ENCODE results near the gene SLC5A9. TPM values are rescaled to one million over a fixed set of nuclear protein-coding genes. Genes with fewer than 3 reads are reported as not detected.
"Not testable (repeated sequence)": the region's sequence is repeated elsewhere in the genome, so short reads cannot be mapped to it uniquely, and the experiment has no call there.

The SLC5A9 gene
- total and polyA plus RNA-seq, 2 donors (not counting 1 experiment from before 2014, with no cell fraction given), result 0.07 TPM; not detected in 1

DNA sequence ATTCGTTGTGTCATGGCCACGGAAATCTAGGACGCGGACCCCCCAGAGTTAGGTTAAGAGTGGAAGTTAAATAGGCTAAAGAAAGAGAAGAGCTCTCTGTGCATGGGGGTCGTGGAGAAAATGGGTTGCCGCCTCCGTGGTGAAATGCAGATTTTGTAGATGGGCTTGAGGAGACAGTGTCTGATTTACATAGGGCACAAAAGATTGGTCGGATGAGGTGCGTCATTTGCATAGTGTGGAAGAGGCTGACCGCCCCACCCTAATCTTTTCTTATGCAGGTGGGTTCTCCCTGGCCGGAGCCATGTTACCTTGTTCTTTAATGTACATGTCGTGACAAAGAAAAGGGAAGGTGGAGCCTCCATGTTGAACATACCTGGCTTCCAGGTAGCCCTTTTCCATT, 14.3 kb upstream of the SLC5A9 start:
- ChIA-PET CTCF (no interaction called here), POLR2A (no interaction called here)
- 94% methylated on average over 10 of the region's 12 CpGs for WGBS (ENCODE audit: insufficient coverage)
- TF ChIP-seq, protein P1, sequence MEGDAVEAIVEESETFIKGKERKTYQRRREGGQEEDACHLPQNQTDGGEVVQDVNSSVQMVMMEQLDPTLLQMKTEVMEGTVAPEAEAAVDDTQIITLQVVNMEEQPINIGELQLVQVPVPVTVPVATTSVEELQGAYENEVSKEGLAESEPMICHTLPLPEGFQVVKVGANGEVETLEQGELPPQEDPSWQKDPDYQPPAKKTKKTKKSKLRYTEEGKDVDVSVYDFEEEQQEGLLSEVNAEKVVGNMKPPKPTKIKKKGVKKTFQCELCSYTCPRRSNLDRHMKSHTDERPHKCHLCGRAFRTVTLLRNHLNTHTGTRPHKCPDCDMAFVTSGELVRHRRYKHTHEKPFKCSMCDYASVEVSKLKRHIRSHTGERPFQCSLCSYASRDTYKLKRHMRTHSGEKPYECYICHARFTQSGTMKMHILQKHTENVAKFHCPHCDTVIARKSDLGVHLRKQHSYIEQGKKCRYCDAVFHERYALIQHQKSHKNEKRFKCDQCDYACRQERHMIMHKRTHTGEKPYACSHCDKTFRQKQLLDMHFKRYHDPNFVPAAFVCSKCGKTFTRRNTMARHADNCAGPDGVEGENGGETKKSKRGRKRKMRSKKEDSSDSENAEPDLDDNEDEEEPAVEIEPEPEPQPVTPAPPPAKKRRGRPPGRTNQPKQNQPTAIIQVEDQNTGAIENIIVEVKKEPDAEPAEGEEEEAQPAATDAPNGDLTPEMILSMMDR (IDR thresholded peaks at IDR 0.05), result no peak
- no peak for TF ChIP-seq EZH2 (IDR thresholded peaks at IDR 0.05; ENCODE audit: borderline replicate concordance, insufficient read depth, low read depth, low read length, poor library complexity, severe bottlenecking)
- no peak for DNase-seq
- no peak overlapping the region for H3K4me2 ChIP-seq (replicated peaks; ENCODE audit: low read depth, low read length, poor library complexity, severe bottlenecking)
- no peaks in the 10 kb centered on the region for H3K79me2 ChIP-seq (ENCODE audit: control insufficient read depth, insufficient read depth, low read length)
- H3K27ac ChIP-seq (ENCODE audit: low read length in 2 of 2), result no peak overlapping the region
- no peaks in the 10 kb centered on the region for H3K4me1 Mint-ChIP-seq
- no peaks in the 10 kb centered on the region for H3K27me3 ChIP-seq (replicated peaks in 1 of 4; ENCODE audit: control extremely low read depth in 1 of 4, control insufficient read depth in 3 of 4, insufficient read depth in 4 of 4, low read length in 3 of 4)
- H3K4me3 ChIP-seq (ENCODE audit: control extremely low read depth in 1 of 5, extremely low read depth in 1 of 5, insufficient read depth in 1 of 5, low read depth in 2 of 5, low read length in 4 of 5), result no peak overlapping the region
- H4K20me1 ChIP-seq (ENCODE audit: control insufficient read depth, insufficient read depth, low read length, poor library complexity, severe bottlenecking), result no peaks in the 10 kb centered on the region
- no peaks in the 10 kb centered on the region for H3K9me3 Mint-ChIP-seq (ENCODE audit: insufficient read depth)
- no peak for ATAC-seq (ENCODE audit: low read depth)
- no peak overlapping the region for H3K9ac ChIP-seq (ENCODE audit: low read length)
- H3K4me3 Mint-ChIP-seq, result no peak overlapping the region
- H2AFZ ChIP-seq (ENCODE audit: insufficient read depth, low read depth, low read length, poor library complexity, severe bottlenecking), result no peak overlapping the region
- peaks cover 12% of the 10 kb centered on the region for H3K27me3 Mint-ChIP-seq
- no peaks in the 10 kb centered on the region for H3K36me3 ChIP-seq (replicated peaks in 1 of 2; ENCODE audit: control extremely low read depth in 1 of 2, control insufficient read depth in 1 of 2, extremely low read depth in 1 of 2, insufficient read depth in 2 of 2, low read length in 1 of 2)
- H3K4me1 ChIP-seq (ENCODE audit: control insufficient read depth in 2 of 2, insufficient read depth in 2 of 2, low read length in 2 of 2), result no peaks in the 10 kb centered on the region
- intact Hi-C loops (cut with micrococcal nuclease), result no loop called here
- no peaks in the 10 kb centered on the region for H3K9me3 ChIP-seq (ENCODE audit: control extremely low read depth in 1 of 3, control insufficient read depth in 2 of 3, insufficient read depth in 1 of 3, low read length in 2 of 3)
- H3K27ac Mint-ChIP-seq, result no peak overlapping the region

DNA sequence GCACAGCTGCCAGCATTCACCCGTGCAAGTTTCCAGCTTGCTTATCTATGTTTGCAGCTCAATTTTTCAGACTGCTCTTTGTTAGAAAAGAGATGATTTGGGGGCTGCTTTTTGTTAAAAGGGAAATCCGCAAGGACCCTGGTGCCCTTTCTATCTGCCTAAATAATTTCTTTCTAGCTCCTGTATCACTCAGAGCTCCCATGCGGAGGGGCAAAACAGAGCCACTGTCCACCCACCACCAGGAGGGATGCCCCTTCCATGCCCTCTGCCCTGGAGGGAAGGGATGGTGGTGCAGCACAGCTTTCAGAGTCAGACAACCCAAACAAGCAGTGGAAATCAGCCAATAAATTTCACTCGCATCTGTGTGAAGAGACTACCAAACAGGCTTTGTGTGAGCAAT, 13.9 kb upstream of the SLC5A9 start:
- Mint-ChIP-seq H3K27ac (no peak overlapping the region), H3K4me3 (no peak overlapping the region), H3K4me1 (no peaks in the 10 kb centered on the region), H3K27me3 (peaks cover 13% of the 10 kb centered on the region), H3K9me3 (ENCODE audit: insufficient read depth) (no peaks in the 10 kb centered on the region)
- H3K4me3 ChIP-seq (ENCODE audit: control extremely low read depth in 1 of 5, extremely low read depth in 1 of 5, insufficient read depth in 1 of 5, low read depth in 2 of 5, low read length in 4 of 5), result no peak overlapping the region
- H3K79me2 ChIP-seq (ENCODE audit: control insufficient read depth, insufficient read depth, low read length), result no peaks in the 10 kb centered on the region
- H3K4me2 ChIP-seq (replicated peaks; ENCODE audit: low read depth, low read length, poor library complexity, severe bottlenecking), result no peak overlapping the region
- WGBS (ENCODE audit: insufficient coverage), result no CpG with 5 or more reads among the region's 4 CpGs
- ChIA-PET POLR2A (no interaction called here), CTCF (no interaction called here)
- no peak for DNase-seq
- no peak overlapping the region for H2AFZ ChIP-seq (ENCODE audit: insufficient read depth, low read depth, low read length, poor library complexity, severe bottlenecking)
- TF ChIP-seq EZH2 (IDR thresholded peaks at IDR 0.05; ENCODE audit: borderline replicate concordance, insufficient read depth, low read depth, low read length, poor library complexity, severe bottlenecking), result no peak
- TF ChIP-seq, protein P1 (IDR thresholded peaks at IDR 0.05), result no peak
- H3K36me3 ChIP-seq (replicated peaks in 1 of 2; ENCODE audit: control extremely low read depth in 1 of 2, control insufficient read depth in 1 of 2, extremely low read depth in 1 of 2, insufficient read depth in 2 of 2, low read length in 1 of 2), result no peaks in the 10 kb centered on the region
- no peaks in the 10 kb centered on the region for H3K9me3 ChIP-seq (ENCODE audit: control extremely low read depth in 1 of 3, control insufficient read depth in 2 of 3, insufficient read depth in 1 of 3, low read length in 2 of 3)
- H3K4me1 ChIP-seq (ENCODE audit: control insufficient read depth in 2 of 2, insufficient read depth in 2 of 2, low read length in 2 of 2), result no peaks in the 10 kb centered on the region
- H3K27me3 ChIP-seq (replicated peaks in 1 of 4; ENCODE audit: control extremely low read depth in 1 of 4, control insufficient read depth in 3 of 4, insufficient read depth in 4 of 4, low read length in 3 of 4), result no peaks in the 10 kb centered on the region
- H4K20me1 ChIP-seq (ENCODE audit: control insufficient read depth, insufficient read depth, low read length, poor library complexity, severe bottlenecking), result no peaks in the 10 kb centered on the region
- no peak overlapping the region for H3K27ac ChIP-seq (ENCODE audit: low read length in 2 of 2)
- intact Hi-C loops (cut with micrococcal nuclease), result no loop called here
- H3K9ac ChIP-seq (ENCODE audit: low read length), result no peak overlapping the region
- no peak for ATAC-seq (ENCODE audit: low read depth)

DNA sequence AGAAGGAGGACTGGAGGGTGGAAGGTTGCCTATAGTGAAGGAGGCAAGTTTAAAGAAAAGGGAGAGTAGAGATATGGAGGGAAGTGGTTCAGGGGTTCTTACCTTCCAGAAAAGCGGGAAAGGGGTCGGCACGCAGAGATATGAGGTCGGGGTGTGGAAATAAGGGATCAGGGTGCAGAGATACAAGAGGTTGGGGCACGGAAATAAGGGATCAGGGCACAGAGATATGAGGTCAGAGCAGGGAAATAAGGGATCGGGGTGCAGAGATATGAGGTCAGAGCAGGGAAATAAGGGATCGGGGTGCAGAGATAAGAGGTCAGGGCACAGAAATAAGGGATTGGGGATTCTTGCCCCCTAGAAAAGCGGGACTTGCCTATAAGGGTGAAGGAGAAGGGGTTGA, 9.1 kb upstream of the SLC5A9 start:
- H3K4me3 Mint-ChIP-seq; CTCF ChIA-PET; H3K27me3 ChIP-seq (replicated peaks in 1 of 4; ENCODE audit: control extremely low read depth in 1 of 4, control insufficient read depth in 3 of 4, insufficient read depth in 4 of 4, low read length in 3 of 4); H3K79me2 ChIP-seq (ENCODE audit: control insufficient read depth, insufficient read depth, low read length); H3K27ac Mint-ChIP-seq; H3K9me3 ChIP-seq (ENCODE audit: control extremely low read depth in 1 of 3, control insufficient read depth in 2 of 3, insufficient read depth in 1 of 3, low read length in 2 of 3); POLR2A ChIA-PET; H3K27ac ChIP-seq (ENCODE audit: low read length in 2 of 2); H3K9me3 Mint-ChIP-seq (ENCODE audit: insufficient read depth); H3K9ac ChIP-seq (ENCODE audit: low read length); ATAC-seq (ENCODE audit: low read depth); H4K20me1 ChIP-seq (ENCODE audit: control insufficient read depth, insufficient read depth, low read length, poor library complexity, severe bottlenecking); H3K36me3 ChIP-seq (replicated peaks in 1 of 2; ENCODE audit: control extremely low read depth in 1 of 2, control insufficient read depth in 1 of 2, extremely low read depth in 1 of 2, insufficient read depth in 2 of 2, low read length in 1 of 2); H2AFZ ChIP-seq (ENCODE audit: insufficient read depth, low read depth, low read length, poor library complexity, severe bottlenecking); H3K4me1 Mint-ChIP-seq; DNase-seq; intact Hi-C loops (cut with micrococcal nuclease); H3K4me1 ChIP-seq (ENCODE audit: control insufficient read depth in 2 of 2, insufficient read depth in 2 of 2, low read length in 2 of 2); H3K4me2 ChIP-seq (replicated peaks; ENCODE audit: low read depth, low read length, poor library complexity, severe bottlenecking); H3K4me3 ChIP-seq (ENCODE audit: control extremely low read depth in 1 of 5, extremely low read depth in 1 of 5, insufficient read depth in 1 of 5, low read depth in 2 of 5, low read length in 4 of 5): not testable (repeated sequence)
- 92% methylated on average over 7 of the region's 8 CpGs for WGBS (ENCODE audit: insufficient coverage)
- H3K27me3 Mint-ChIP-seq, result peaks cover 19% of the 10 kb centered on the region

Data from B cell (primary cell).